Activated CD8-positive, alpha-beta memory T cell treated with anti-CD3 and anti-CD28 coated beads, Interleukin-2, amount 50 U/mL, for 48 hours (primary cell): ENCODE results near the gene ERO1A.
A peak's percentile ranks its signal among the peaks of the same experiment; 100 is the strongest.
"Not testable (repeated sequence)": the region's sequence is repeated elsewhere in the genome, so short reads cannot be mapped to it uniquely, and the experiment has no call there.

Experiments
- DNase-seq: peaks from one replicate; pipeline ENCODE4 v3.0.0-alpha.2; 2020

The ERO1A gene, protein sequence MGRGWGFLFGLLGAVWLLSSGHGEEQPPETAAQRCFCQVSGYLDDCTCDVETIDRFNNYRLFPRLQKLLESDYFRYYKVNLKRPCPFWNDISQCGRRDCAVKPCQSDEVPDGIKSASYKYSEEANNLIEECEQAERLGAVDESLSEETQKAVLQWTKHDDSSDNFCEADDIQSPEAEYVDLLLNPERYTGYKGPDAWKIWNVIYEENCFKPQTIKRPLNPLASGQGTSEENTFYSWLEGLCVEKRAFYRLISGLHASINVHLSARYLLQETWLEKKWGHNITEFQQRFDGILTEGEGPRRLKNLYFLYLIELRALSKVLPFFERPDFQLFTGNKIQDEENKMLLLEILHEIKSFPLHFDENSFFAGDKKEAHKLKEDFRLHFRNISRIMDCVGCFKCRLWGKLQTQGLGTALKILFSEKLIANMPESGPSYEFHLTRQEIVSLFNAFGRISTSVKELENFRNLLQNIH

GRCh38 chr14:52695481-52696091 is at the start of gene ERO1A:
Gene ERO1A (minus strand): TSS chr14:52695558. CDS start chr14:52695481, 77 bp downstream.
- peak; percentile 86 for DNase-seq

DNA sequence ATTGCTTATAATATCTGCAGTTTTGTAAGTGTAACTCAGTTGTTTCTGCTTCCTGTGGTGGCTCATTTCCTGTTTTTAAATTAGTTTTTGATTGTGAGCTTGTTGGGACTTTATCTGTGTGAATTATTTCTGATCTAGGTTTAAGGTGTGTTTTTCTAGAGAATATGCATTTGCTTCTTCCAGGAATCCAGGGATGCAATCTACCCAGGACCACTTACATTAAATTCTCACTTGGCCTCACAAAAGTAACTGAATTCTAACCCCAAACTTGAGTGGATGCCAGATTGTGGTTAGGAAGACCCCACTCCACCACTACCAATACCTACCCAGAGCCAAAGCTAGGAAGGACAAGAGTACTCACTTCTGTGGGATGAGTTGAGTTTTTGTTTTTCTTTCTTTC is 46.5 kb upstream of the ERO1A start:
- DNase-seq = no peak

- no peak for DNase-seq
Measured at GRCh38 chr14:52740751-52741150, 45.4 kb upstream of the ERO1A start.

DNA sequence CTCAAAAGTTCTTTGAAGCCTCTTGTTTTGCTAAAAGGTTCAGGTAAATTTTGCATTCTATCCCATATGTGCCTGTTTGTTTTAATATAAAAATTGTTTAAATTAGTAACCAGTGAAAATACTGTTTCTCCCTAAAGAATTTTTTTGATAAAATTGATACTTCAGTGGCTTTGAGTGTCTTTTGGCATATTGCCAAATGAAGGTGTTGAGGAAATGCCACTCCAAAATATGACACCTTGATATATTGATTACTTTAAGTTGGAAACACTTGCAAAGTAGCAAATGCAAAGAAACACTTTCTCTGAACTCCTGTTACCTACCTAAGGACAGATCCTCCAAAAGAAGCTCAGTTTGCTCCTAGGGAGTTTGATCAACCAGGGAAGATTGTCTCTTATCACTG is 43.1 kb upstream of the ERO1A start:
- no peak for DNase-seq

DNA sequence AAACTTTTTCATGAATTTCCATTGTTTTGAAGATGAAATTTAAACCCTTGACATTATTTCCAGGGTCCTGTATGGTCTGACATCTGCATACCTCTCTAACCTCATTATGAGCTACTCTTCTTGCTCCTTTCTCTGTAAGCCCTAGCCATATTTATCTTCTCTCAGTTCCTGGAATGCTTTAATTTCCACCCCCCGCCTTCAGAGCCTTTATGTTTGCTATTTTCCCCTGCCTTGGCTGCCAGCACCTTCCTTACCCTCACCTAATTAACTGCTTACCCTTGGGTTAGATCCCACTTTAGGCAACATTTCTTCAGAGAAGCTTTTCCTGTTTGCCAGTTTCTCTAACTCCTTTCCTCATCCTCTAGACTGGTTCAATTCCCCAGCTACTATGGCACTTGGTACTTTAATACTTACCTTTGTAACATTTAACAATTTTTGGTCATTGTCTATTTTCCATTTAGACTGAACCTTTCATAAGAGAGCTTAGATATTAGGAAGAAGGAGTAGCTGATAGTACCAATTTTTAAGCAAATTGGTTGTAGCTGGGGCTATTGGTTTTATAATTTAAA is 40.6 kb upstream of the ERO1A start:
- DNase-seq = no peak

DNA sequence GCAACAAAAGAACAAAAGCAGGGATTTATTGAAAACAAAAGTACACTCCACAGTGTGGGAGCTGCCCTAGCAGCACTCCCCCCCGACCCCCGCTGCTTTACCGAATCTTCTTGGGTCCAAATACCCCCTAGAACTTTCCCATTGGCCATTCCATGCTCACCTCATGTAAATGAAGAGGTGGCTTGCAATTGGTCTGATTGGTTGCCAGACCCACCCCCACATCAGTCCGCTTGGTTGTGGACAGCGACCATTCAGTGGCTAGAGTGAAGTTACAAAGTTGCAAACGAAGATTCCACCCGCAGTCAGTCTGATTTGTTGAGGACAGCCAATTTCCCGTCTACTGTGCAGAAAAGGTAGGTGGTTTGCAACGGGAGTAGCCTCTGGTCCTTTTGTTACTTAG is 38.5 kb upstream of the ERO1A start:
- DNase-seq = no peak

DNA sequence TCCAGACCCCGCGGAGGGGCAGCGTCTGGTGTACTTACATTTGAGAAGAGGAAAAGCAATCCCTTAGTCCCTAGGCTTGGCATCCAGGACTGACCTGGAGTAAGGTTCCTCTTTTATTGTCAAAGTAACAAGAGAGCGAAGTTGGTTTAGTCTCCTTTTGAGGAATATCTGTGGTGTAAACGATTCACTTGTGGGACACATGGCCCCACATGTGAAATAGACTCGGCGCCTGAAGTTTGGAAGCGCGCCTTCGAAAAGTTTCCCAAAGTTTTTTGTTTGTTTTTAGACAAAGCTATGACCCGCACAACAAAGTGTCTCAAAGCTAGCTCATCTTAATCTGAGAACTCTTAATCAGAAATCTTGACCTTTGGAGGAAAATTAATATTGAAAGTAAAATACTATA is 35.4 kb upstream of the ERO1A start:
- DNase-seq = no peak

DNA sequence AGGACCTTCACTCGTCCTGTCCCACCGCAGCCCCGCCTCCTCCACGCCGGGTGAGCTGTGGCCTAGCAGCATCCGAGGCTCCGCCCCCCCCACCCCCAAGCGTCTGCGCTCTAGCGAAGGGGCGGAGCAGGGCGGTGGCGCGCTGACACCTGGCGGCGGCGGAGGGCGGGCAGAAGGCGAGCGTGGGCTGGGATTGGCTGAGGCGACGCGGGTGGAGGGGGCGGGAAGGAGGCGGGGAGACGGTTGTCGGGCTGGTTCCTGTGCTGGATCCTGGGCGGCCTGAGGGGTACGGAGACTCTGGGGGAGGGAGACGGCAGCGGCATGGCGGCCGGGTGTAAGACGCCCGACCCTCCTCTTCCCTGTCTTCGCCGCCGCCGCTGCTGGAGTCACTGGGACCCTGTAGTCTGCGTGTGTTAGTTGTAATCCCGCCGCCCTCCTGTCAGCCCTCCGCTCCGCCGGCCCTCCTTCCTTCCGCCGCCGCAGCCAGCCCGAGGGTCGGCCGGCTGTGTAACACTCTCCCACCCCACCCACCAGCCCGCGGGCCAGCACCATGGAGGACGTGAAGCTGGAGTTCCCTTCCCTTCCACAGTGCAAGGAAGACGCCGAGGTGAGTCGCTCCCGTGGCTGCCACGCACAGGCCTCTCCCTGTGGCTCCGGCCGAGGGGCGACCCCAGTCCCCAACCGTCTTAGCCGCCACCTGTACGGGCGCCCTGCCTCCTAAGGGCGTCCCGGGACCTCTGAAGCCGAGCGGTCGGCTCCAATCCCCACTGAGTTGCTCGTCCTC is 34.8 kb upstream of the ERO1A start, which contains the start of gene STYX:
TSS of gene STYX (plus strand) at position 242 of the 784 bp plus-strand sequence. CDS start at position 551, 309 bp downstream.
- peak; percentile 98 for DNase-seq

DNA sequence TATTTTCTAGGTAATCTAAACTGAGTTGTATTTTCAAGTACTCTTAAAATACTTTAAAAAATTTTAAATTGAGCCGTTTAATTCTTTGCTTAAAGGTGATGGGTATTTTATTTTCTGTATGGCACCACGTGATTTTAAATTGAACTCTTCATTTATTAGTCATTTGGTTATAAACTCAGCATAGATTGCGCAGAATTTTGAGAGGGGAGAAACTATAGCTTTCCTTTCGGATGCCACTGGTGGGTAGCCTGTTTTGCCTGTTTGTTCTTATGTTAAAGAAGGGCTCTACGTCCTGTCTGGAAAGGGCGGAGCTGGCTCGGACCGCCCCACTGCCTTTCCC is 34.2 kb upstream of the ERO1A start:
- no peak for DNase-seq

DNA sequence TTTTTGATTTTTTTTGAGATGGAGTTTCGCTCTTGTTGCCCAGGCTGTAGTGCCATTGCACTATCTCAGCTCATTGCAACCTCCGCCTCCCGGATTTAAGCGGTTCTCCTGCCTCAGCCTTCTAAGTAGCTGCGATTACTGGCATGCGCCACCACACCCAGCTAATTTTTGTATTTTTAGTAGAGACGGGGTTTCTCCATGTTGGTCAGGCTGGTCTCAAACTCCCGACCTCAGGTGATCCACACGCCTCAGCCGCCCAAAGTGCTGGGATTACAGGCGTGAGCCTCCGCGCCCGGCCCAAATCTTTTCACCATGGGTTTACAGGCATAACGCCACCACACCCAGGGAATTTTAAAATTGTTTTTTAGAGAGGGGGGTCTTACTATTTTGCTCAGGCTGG is 33.7 kb upstream of the ERO1A start:
- not testable (repeated sequence) for DNase-seq

DNA sequence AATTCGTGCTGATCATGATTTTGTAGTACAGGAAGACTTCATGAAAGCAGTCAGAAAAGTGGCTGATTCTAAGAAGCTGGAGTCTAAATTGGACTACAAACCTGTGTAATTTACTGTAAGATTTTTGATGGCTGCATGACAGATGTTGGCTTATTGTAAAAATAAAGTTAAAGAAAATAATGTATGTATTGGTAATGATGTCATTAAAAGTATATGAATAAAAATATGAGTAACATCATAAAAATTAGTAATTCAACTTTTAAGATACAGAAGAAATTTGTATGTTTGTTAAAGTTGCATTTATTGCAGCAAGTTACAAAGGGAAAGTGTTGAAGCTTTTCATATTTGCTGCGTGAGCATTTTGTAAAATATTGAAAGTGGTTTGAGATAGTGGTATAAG is 32.2 kb upstream of the ERO1A start:
- not testable (repeated sequence) for DNase-seq

- DNase-seq = no peak
Measured at GRCh38 chr14:52724360-52724644, 28.9 kb upstream of the ERO1A start.

DNA sequence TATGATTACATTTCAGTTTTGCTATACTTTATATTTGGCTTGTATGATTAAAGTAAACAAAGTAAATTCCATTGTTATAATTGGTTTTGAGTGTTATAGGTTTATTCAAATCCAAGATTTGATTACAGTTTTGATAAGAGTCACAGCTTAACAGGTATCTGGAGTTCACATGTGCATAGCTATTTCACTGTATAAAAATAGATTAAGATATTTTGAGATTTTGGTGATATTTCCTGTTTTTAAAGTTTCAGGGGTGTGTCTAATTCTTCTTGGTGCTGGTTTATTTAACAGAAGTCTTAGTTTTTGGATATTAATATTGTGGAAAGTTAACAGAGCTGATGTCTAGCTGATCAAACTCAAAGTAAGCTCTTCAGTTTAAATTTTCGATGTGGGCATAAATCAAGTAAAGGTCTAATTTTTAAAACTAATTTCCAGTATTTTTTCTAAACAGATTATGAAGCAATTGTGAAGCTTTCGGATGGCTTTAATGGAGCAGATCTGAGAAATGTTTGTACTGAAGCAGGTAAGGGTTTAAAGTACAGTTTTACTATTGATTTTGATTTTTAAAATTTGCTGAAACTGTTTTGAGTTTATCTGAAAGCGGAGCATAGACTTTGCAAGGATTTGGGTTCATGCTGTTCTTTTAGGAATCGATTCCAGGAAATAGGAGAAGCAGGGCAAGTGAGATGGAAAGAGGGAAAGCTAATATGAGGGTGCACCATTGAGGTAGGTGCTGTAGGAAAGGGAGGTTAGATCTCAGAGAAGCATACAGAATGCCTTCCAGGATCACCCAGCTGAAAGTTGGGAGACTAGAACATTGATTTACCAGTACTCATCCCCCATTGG is 28.4 kb upstream of the ERO1A start:
- DNase-seq = no peak

- DNase-seq = no peak
Measured at GRCh38 chr14:52716155-52716554, 20.8 kb upstream of the ERO1A start.

- DNase-seq = no peak
Measured at GRCh38 chr14:52711666-52712065, 16.3 kb upstream of the ERO1A start.

DNA sequence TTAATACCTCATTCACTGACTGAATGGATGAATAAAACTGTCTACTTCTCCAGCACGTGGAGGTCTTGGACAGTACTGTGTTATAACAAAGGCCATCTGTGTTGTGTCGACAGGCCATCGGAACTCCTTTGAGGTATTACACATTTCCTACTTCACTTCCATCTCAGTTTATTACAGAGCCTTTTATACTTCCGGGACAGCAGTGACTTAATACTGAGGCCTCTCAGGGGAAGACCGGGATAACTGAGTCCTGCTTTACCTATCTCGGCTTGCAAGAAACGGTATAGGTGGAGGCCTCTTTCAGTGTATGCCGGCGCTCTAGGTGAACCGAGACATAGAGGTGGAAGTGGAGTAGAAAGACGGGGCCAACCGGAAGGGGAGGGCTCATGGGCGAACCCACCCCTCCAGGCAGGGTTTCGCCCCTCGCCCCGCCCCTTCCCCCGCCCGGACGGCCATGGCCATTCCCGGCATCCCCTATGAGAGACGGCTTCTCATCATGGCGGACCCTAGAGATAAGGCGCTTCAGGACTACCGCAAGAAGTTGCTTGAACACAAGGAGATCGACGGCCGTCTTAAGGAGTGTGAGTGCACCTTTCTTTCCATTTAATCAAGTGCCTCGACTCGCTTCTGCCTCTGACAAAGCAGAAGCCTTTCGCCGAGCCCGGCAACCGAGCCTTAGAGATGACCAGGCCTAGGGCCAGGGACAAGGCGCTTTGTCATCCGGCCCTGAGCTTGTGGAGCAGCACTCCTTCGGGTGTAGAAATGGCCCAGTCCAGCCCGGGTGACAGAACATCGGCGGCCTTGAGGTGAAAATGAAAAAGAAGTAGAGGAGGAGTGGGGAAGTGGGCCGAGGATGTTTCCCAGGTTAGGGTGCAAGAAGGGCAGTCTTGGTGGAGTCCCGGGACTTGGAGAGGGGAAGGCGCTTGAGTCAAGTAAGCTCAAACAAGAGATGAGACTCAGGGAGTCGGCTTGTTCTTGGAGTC is 11.7 kb upstream of the ERO1A start, which contains the start of gene PSMC6:
TSS of gene PSMC6 (plus strand) at position 477 of the 983 bp plus-strand sequence. CDS start at position 497, 20 bp downstream.
- peak; percentile 95 for DNase-seq

- DNase-seq = no peak
Measured at GRCh38 chr14:52706286-52706685, 10.9 kb upstream of the ERO1A start.

GRCh38 chr14:52703664-52704063 is 8.3 kb upstream of the ERO1A start:
- no peak for DNase-seq

DNA sequence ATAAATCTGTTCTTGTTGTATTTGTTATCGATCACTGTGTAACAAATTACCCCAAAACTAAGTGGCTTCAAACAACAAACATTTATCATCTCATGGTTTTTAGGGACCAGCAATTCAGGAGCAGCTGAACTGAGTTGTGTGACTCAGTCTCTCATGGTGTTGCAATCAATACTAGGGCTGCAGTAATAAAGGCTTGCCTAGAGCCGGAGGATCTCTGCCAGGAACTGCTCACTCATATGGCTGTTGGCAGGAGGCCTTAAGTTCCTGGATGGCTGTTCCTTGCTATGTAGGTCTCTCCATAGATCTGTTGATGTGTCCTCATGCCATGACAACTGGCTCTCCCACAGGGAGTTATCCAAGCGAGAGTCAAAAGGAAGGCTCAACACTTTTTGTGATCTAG is 7.9 kb upstream of the ERO1A start:
- no peak for DNase-seq

DNA sequence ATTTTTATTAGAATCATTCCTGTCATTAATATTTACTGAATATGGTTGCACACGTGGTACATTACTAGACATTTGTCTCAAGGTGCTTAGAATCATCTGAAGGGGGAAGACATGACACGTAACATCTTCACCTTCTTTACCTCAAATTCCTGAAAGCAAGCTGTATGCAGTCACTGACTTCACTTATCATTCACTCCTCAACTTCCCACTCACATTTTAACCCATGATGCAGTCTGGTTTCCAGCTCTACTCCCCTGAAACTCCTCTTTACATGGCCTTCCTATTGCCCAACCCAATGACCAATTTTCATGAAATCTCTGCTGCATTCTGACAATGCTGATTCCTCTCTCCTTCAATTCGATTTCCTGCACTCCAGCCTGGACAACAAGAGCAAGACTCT is 5.9 kb upstream of the ERO1A start:
- DNase-seq = no peak

DNA sequence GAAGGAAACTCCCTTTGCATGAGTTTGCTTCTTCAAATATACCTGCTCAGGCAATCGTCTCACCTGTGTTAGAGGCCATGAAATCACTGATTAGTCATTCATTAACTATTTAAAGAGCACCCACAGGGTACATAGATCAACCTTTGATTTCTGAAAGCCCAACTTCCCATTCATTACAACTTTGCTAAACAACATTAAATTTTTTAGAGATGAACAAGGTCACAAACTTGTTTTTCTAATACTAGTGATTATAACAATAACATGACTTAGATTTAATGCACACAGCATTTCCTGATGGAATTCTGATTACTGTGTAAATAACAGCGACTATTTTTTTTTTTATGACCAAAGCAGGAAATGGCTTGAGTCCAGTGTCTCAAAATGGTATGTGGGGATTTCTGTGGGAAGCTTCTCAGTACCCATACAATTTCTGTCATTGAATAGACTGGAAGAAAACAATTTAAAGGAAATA is 5.4 kb upstream of the ERO1A start:
- no peak for DNase-seq
